Activated T-cell treated with anti-CD3 and anti-CD28 coated beads for 4 hours (primary cell): ENCODE data around the gene MYRIP.
"Not testable (repeated sequence)": the region's sequence is repeated elsewhere in the genome, so short reads cannot be mapped to it uniquely, and the experiment has no call there.

Source experiments
- DNase-seq: peaks from one replicate; pipeline ENCODE4 v3.0.0-alpha.2; 2020

Gene MYRIP

DNA sequence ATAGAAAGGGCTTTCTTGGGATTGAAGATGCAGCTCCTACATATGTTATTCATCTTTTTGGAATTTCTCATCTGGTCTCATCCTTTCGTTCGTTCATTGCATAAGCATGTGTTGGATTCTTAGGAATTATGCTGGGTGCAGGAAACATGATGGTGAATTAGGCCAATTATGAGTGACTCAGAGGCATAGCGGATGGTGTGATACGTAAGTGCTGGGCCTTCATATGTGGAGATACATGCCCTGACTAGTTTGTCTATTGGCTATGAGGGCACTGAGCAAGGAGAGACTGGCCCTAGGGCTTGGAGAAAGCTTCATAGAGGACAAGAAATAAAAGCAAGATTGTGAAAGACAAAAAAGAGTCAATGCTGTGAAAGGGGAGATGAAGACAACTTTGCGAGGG is 235.1 kb downstream of the MYRIP start:
- DNase-seq: no peak

DNA sequence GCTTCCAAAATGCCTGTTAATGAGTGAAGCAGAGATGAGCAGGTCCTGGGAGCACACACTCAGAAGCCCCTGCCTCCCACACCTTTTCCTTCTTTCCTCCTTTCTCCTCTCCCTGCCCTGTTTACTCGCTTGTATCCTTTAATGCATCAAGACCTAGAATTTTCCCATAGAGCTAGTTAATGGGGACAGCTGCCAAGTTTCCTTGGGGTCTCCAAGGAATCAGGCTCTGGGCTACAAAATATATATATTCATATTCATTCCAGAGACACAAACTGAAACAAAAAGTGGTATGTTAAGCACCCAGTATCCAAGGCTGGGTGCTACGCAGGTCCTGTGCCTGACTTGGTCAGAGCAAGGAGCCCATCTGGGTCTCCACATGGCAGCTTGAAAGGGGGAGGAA is 235.6 kb downstream of the MYRIP start:
- no peak for DNase-seq

DNA sequence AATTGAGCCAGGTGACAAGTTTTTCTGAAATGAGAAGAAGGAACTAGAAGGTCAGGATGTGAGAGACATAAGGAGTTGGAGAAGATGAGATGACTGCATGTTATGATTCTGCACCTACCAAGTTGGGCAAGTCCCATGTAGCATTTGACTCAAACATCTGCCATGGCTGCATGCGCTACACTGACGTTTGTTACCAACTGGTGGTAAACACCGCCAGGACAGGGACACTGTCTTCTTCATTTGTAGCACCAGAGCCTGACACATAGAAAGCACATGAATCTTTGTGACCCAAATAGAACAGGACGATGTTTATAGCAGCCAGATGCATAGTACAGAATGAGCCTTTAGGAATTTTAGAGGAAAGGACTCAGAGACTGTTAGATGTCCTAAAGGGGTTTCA is 236.7 kb downstream of the MYRIP start:
- no peak for DNase-seq

DNA sequence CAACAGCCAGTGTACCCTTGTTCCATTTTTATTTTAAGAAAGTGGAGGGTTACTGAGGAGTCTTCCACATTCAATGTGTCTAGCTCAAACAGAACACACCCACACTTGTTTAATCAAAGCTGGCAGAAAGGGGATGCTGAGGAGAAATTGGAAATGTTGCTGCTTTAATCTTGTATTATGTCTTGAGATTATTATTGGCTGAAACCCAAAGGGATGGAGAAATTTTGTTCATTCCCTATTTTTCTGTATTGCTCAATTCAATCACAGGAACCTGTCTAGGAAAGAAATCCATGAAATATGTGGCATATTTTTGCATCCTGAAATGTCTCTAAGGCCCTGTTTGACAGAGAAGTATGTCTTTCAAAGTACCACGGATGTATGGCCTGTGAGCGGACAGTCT is 238.0 kb downstream of the MYRIP start:
- DNase-seq: no peak

DNA sequence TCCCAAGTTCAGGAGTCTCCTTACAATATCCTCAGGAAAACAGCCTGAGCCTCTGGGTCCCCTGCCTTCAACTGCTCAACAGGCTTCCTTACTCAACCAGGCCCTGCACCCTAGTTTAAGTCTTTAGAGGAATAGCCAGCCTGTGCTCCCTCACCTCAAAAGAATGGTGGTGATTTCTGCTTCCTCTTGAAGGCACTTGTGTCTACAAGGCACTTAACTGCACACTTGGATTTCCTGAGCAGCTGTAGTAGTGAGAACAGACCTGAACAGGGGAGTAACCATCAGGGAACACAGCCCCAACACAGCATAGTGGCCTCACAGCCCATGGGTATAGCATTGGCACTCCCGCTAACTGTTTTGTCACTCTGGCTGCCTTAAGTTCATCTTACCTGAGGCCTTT is 244.3 kb downstream of the MYRIP start:
- no peak for DNase-seq

DNA sequence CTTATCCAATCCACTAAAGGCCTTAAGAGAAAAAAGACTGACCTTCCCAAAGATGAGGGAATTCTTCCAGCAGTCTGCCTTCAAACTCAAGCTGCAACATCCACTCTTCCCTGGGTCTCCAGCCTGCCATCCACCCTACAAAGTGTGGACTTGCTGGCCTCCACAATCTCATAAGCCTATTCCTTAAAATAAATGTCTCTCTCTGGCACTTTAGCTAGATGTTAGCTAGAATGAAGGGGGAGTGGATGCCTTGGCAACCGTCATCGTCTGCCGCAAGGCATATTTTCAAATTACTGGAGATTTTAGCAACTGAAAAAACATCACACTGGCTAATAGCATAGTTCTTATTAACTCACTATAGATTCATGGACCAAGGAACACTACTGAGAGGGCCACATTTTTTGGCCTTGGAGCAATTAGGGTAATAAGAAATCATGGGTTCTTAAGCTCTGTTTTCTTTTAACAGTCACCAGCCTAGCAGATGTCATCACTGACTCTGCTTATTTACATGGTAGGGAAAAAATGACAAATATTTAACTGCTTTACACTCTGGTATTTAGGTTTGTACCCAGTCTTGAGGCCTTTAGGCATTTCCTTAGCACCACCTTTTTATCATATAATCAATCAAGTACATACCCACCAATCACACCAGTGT is 245.3 kb downstream of the MYRIP start:
- no peak for DNase-seq

DNA sequence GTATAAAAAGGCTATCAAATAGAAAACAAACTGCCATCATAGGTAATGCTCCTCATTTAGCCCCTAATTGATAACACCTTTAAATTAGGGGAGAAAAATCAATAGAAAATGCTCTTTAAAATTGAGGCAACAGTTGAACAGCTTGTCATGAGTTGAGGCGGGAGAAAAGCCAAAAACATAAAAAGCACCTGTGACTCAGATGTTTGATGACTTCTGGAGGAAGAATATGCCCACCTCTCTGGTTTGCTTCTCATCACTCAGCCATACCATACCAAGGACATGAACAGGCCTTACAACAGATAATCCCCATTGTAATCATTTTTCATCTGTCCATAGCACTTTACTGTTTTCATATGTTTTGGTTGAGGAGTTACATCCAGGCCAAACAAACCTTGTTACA is 246.0 kb downstream of the MYRIP start:
- DNase-seq: no peak

DNA sequence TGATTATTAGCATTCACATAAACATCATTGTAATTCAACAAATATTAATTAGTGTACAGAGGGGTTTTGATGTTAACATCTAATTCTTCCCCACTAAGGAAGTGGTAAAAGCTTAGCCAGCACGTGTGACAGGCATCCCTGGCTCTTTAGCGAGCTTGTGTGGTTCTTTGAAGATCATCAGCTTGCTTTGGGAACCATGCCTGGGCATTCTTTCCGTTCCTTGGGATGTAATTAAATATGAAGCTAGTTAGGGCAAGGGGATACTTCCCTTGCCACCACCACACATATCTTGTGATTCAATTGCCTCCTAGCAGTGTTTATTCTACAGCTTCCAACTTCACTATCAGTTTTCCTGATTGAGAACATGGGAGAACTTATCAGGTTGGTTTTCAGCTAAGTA is 246.5 kb downstream of the MYRIP start:
- DNase-seq: no peak

DNA sequence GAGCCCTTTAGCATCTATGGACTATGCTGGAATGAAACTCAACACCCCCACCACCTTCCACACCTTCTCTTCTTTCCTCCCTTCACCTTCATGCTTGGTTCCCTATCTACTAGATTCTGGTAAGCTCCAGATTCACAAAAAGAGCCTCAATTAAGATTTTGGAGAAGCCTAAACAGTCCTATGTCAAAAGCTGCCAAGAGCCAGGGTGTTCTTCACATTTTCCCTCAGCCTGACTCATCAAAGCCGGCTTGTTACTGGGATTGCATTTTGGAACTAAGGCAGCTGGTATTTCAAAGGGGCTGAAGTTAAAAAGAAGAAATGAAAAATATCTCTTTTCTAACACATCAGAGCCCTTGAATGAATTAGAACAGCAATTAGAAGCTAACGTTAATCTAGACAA is 247.7 kb downstream of the MYRIP start:
- no peak for DNase-seq

DNA sequence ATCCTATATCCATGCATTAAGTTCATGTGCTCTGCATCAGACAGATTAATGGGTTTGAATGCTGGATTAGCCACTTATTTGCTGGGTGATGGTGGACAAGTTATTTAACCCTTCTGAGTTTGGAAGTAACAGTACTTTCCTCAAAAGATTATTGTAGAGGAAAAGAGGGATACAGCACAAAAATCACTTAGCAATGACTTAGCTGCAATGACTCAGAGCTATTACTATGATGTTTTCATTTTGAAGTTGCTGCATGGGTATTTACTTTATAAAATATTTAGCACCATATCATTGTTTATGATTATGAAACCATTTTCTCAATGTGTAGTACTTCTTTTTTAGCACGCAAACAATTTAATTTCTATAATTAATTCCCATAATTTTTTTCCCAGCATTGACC is 248.4 kb downstream of the MYRIP start:
- DNase-seq: no peak

DNA sequence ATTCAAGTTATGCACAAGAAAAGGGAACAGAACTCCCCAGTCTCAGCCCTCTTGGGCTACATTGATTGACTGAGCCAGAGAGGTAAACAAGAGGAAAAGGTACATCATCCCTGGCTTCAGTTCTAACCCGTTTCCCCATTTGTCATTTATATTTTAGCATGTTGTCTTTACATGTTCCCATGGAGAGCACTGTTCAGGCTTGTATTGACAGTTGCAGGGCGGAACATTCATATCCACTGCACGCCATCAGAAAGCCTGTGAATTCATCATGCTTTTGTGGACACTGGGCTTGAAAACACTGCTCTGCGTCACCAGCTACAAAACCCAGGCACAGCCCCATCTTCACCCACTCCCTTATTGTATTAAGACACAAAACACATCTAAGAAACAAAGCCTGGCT is 259.2 kb downstream of the MYRIP start:
- DNase-seq: no peak

DNA sequence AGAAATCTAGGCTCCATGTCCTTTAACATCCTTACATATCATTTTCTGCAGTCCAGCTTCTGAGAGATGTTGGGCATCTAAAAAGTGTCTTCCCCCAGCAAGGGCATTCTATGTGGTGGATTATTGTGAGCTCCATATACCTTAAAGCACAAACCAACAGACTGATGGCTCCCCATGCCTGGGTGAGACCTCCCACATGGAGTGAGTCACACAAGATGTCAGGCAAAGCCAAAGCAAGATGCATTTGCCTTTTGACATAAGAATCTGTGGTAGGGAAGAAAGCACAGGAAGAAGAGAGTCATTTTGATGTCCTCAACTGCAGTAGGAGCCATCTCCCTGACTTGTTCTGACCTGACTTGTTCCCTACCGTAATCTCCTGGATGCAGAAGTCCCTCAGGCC is 261.4 kb downstream of the MYRIP start:
- DNase-seq: no peak

DNA sequence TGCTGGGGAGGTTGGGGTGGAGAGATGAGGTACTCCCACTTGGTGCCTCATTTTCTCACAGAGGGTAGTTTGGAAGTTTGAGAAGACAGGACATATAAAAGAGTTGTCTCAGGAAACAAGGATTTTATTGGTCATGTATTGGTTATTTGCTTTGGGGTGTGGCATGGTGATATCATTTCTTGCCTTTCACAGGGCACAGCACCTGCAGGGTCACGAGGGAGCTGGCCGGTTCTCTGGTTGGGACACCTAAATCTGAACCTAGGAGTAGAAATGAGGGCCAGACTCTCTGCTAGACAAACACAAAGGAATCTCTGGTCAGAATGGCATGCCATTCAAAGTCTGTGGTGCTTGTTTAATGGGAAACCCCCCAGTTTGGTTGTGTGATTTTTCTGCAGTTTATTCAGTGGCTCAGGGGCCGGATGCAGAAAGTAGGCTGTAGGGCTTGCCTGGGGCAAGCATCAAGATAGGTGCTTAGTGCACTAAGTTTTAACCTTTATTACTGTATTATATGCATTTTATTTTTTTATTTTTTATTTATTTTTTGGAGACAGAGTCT is 262.4 kb downstream of the MYRIP start:
- DNase-seq: no peak

DNA sequence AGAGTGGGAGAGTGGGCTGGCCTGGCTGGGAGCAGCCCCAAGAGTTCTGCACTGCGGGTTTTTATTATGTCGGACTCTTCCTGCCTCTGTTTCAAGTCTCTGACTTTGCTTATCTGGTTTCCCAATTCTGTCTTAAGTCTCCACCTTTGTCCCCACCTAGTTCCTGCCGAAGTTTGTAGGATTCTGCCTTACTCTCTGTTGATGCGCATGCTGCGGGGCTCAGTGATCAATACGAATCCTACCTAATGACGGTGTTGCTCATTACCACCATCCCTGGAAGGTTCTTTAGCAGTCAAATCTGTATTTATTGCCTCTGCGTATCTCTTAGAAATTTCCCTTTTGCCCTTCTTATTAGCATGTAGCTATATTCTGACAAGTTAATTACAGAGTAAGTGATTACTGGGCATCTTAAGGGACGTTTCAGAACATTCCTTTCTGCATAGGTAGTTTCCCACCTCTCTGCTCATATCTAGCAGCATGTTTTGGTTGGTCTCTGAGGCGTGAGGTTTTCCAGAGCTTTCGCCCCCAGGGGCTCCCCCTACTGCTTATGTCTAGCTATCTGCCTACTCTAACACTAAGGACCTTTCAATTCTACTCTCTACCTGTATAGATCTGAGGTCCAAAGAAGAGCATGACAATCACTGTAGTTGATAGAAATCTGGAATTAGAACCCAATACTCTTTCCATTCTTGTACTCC is 264.1 kb downstream of the MYRIP start:
- no peak for DNase-seq

DNA sequence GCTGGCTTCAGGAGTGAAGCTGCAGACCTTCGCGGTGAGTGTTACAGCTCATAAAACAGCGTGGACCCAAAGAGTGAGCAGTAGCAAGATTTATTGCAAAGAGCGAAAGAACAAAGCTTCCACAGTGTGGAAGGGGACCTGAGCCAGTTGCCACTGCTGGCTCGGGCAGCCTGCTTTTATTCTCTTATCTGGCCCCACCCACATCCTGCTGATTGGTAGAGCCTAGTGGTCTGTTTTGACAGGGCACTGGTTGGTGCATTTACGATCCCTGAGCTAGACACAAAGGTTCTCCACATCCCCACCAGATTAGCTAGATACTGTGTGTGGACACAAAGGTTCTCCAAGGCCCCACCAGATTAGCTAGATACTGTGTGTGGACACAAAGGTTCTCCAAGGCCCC is 267.7 kb downstream of the MYRIP start:
- DNase-seq: not testable (repeated sequence)

DNA sequence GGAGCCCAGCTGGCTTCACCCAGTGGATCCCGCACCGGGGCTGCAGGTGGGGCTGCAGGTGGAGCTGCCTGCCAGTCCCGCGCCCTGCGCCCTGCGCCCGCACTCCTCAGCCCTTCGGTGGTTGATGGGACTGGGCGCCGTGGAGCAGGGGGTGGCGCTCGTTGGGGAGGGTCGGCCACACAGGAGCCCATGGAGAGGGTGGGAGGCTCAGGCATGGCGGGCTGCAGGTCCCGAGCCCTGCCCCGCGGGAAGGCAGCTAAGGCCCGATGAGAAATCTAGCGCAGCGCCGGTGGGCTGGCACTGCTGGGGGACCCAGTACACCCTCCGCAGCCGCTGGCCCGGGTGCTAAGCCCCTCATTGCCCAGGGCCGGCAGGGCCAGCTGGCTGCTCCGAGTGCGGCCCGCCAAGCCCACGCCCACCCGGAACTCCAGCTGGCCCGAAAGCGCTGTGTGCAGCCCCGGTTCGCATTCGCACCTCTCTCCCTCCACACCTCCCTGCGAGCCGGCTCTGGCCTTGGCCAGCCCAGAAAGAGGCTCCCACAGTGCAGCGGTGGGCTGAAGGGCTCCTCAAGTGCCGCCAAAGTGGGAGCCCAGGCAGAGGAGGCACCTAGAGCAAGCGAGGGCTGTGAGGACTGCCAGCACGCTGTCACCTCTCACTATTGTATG is 268.6 kb downstream of the MYRIP start:
- not testable (repeated sequence) for DNase-seq

DNA sequence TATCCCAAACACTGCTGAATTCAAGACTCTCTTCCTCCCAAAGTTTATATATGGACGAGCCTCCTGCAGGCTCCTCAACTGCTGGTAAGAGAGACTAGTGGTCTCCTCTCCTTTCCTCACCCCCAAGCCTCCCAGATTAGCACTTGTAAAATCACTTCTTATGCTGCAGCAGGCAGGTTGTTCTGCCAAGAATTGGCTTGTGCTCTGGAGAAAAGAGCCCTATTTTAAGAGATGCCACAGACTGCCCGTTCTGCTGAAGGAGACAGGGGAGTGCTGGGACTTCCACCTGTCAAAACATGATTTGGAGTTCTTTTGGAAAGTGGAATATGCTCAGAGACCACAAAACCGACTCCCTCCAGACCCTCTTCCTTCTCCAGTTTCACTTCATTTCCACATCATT is 269.2 kb downstream of the MYRIP start:
- no peak for DNase-seq

DNA sequence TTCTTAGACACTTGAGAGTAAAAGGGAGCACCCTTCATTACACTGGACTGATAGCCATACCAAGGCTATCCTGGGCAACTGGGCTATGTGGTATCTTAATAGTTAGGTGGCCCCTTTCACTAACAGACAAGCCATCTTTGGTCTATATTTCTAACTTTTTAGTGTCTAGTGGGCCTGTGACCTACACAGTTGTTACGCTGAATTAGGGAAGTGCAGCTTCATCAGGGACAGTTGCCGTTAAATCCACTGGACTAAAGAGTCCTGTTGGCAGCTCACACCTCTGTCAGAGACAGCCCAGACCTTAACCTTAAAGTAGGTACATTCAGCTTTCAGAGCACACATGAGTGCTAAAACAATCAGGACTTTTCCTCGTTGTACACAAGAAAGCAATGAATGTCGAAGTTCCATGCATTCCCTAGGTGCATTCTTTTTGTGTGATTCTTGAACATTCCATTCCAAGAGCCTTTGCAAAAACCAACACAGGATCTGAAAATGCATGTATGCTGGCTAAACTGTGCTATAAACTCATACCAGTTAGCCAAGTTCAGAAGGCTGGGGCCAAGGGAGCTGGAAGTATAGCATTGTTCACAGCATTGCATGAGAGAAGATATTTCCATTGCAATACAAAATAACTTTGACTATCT is 269.9 kb downstream of the MYRIP start:
- no peak for DNase-seq

DNA sequence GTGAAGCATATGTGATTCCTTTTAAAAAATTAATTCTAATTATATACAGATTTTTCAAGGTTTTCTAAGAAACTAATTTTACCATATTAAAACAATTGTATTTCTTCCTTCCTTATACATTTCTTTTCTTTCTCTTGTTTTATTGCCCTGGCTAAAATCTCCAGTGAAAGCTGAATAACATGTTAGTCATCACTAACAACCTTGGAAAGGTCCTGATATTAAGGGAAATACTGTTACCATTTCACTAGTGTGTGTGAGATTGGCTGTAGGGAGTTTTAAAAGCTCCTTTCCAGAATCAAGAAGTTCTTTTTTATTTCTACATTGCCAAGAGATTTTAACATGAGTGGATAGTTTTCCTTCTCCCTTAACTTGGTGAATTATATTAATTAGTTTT is 270.4 kb downstream of the MYRIP start:
- no peak for DNase-seq

DNA sequence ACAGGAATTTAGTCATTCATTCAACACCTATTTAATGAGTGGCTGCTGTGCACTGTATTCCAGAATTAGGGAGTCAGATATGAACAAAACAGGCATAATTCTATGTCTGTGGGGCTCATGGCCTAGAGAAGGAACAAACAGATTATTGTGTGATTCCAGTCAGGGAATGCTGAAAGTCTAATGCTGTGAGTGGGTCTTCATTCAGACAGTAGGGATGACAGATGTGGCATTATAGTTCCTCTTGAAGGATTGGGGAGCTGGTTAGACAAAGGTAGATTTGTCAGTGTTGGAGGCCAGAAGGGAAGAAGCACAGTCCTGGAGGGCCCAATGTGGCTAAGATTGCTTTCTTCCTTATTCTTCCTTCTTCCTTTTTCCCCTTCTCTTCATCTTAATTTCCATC is 273.7 kb downstream of the MYRIP start:
- no peak for DNase-seq

DNA sequence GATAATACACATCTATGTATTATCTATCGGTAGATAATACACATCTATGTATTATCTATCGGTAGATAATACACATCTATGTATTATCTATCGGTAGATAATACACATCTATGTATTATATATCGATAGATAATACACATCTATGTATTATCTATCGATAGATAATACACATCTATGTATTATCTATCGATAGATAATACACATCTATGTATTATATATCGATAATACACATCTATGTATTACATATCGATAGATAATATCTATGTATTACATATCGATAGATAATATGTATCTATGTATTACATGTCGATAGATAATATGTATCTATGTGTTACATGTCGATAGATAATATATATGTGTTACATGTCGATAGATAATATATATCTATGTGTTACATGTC is 275.0 kb downstream of the MYRIP start:
- DNase-seq: not testable (repeated sequence)

DNA sequence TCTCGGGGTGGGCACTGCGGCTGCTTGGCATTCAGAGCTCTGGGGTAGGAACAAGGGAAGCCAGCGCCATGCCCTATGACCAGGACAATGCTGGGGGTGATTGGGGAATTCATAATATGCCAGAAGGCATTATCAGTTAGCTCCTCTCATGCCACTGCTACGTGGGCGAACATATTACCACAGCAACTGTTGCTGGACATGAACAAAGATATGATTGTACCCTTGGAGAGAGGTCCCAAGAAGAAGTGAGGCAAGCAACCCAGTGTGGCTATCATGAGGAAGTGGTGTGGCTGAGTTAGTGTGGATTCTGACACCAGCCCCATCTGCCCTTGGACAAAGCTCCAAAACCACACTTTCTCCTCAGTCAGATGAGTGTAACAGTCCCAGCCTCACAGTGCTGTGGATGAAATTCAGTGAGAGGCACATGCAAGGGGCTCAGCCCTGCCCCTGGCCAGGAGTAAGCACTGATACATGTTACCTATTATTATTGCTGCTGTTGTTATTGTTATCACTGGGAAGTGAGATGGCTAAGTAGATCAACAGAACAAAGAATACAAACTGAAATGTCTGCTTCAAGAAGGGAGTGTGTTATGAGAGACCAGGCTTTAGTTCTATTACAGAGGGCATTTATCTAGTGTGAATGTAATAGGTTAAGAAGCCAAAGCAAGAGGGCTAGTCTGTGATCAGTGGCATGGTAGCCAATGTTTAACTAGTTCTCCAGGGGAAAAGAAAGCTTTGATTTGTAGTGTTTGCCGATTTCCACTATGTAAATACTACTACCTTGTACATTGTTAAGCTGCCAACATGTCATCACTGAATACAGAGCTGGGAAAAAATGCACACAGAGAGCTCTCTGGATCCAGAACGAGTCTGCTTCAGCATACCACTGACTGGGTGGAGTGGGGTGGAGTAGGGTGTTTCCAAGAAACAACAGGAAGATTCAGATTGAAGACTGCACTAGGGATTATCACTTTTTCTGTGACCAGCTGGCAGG is 277.8 kb downstream of the MYRIP start:
- DNase-seq: no peak
